WTC11 (cell line): ENCODE measurements around the gene C1QTNF8. TPM values are rescaled to one million over a fixed set of nuclear protein-coding genes. Genes with fewer than 3 reads are reported as not detected.

Source experiments
- ATAC-seq: fragments of 200-7000 bp; cut with Tn5 transposase; 2 replicates; pipeline ENCODE4 v1.10.0; 2021; ENCODE audit warnings: mild to moderate bottlenecking, moderate library complexity
- CTCF ChIA-PET: fragments of 300-600 bp; sonication (Branson Sonifier 250); formaldehyde crosslinking; loops from one replicate; lab custom pipeline; 2021; ENCODE audit warnings: antibody characterized with exemption; lab: Charles Lee
- POLR2A ChIA-PET: fragments of 350-600 bp; sonication (Branson Sonifier 250); formaldehyde crosslinking; loops from one replicate; lab custom pipeline; 2021; ENCODE audit warnings: antibody characterized with exemption; lab: Charles Lee
- DNase-seq: peaks from one replicate; pipeline ENCODE4 v3.0.0; 2021; ENCODE audit warnings: low spot score
- H3K27ac Mint-ChIP-seq: 2 replicates; pipeline ENCODE4 v1.8.0; 2021; ENCODE audit warnings: mixed read lengths
- H3K27me3 Mint-ChIP-seq: 2 replicates; pipeline ENCODE4 v1.8.0; 2021; ENCODE audit warnings: low read depth, mild to moderate bottlenecking, moderate library complexity, mixed read lengths
- H3K36me3 Mint-ChIP-seq: 2 replicates; pipeline ENCODE4 v1.8.0; 2021; ENCODE audit warnings: mixed read lengths
- H3K4me1 Mint-ChIP-seq: 2 replicates; pipeline ENCODE4 v1.8.0; 2022; ENCODE audit warnings: mixed read lengths
- H3K4me3 Mint-ChIP-seq: 2 replicates; pipeline ENCODE4 v1.8.0; 2021; ENCODE audit warnings: mild to moderate bottlenecking, moderate library complexity, mixed read lengths
- H3K9me3 Mint-ChIP-seq: 2 replicates; pipeline ENCODE4 v1.8.0; 2021; ENCODE audit warnings: mixed read lengths
- CREB1 ChIP-seq: sonication (generic); formaldehyde crosslinking; IDR thresholded peaks from 2 replicates; pipeline ENCODE4 v1.8.0; 2023; ENCODE audit warnings: mild to moderate bottlenecking, missing genetic modification reagents
- CREM ChIP-seq: sonication (generic); formaldehyde crosslinking; IDR thresholded peaks from 2 replicates; pipeline ENCODE4 v1.8.1; 2022; ENCODE audit warnings: mild to moderate bottlenecking, missing genetic modification reagents, moderate library complexity
- CTCF ChIP-seq: fragments of 200-600 bp; IDR thresholded peaks from 2 replicates; pipeline ENCODE4 v1.8.0; 2022; ENCODE audit warnings: antibody characterized with exemption
- ESRRA ChIP-seq: sonication (generic); formaldehyde crosslinking; IDR thresholded peaks from 2 replicates; pipeline ENCODE4 v1.8.1; 2022; ENCODE audit warnings: mild to moderate bottlenecking, missing genetic modification reagents, borderline replicate concordance
- ETV6 ChIP-seq: sonication (generic); formaldehyde crosslinking; IDR thresholded peaks from 2 replicates; pipeline ENCODE4 v1.8.1; 2022; ENCODE audit warnings: mild to moderate bottlenecking, missing genetic modification reagents
- GTF2I ChIP-seq: fragments of 250-450 bp; sonication (Bioruptor Pico); conservative IDR thresholded peaks from 2 replicates; pipeline ENCODE4 v1.4.0; 2021; ENCODE audit warnings: mild to moderate bottlenecking
- HMGA2 ChIP-seq: fragments of 250-450 bp; sonication (Bioruptor Pico); IDR thresholded peaks from 2 replicates; pipeline ENCODE4 v1.4.0; 2021; ENCODE audit warnings: mild to moderate bottlenecking, moderate library complexity
- MAX ChIP-seq: sonication (generic); formaldehyde crosslinking; IDR thresholded peaks from 2 replicates; pipeline ENCODE4 v1.8.0; 2022; ENCODE audit warnings: mild to moderate bottlenecking, missing genetic modification reagents
- MYBL2 ChIP-seq: sonication (generic); formaldehyde crosslinking; IDR thresholded peaks from 2 replicates; pipeline ENCODE4 v1.8.1; 2023; ENCODE audit warnings: mild to moderate bottlenecking, moderate library complexity, missing genetic modification reagents
- PREB ChIP-seq: sonication (generic); formaldehyde crosslinking; IDR thresholded peaks from 2 replicates; pipeline ENCODE4 v1.8.1; 2022; ENCODE audit warnings: mild to moderate bottlenecking, missing genetic modification reagents, moderate library complexity, borderline replicate concordance
- RORB ChIP-seq: fragments of 250-450 bp; sonication (Bioruptor Pico); IDR thresholded peaks from 2 replicates; pipeline ENCODE4 v1.9.0; 2021; ENCODE audit warnings: mild to moderate bottlenecking
- SMAD3 ChIP-seq: sonication (generic); formaldehyde crosslinking; IDR thresholded peaks from 2 replicates; pipeline ENCODE4 v1.8.0; 2022; ENCODE audit warnings: missing genetic modification reagents, mild to moderate bottlenecking, borderline replicate concordance
- SP1 ChIP-seq: sonication (generic); formaldehyde crosslinking; conservative IDR thresholded peaks from 2 replicates; pipeline ENCODE4 v1.8.1; 2022; ENCODE audit warnings: missing genetic modification reagents
- TP53 ChIP-seq: sonication (generic); formaldehyde crosslinking; IDR thresholded peaks from 2 replicates; pipeline ENCODE4 v1.8.1; 2023; ENCODE audit warnings: mild to moderate bottlenecking, missing genetic modification reagents
- USF1 ChIP-seq: sonication (generic); formaldehyde crosslinking; IDR thresholded peaks from 2 replicates; pipeline ENCODE4 v1.8.0; 2022; ENCODE audit warnings: mild to moderate bottlenecking, missing genetic modification reagents
- ZNF263 ChIP-seq: sonication (generic); formaldehyde crosslinking; IDR thresholded peaks from 2 replicates; pipeline ENCODE4 v1.8.1; 2022; ENCODE audit warnings: low read depth, mild to moderate bottlenecking, moderate library complexity, missing genetic modification reagents
- ZNF396 ChIP-seq: fragments of 250-450 bp; sonication (Bioruptor Pico); IDR thresholded peaks from 2 replicates; pipeline ENCODE4 v1.8.0; 2021; ENCODE audit warnings: mild to moderate bottlenecking, moderate library complexity, borderline replicate concordance
- ZNF512 ChIP-seq: sonication (generic); formaldehyde crosslinking; IDR thresholded peaks from 2 replicates; pipeline ENCODE4 v1.8.1; 2022; ENCODE audit warnings: missing genetic modification reagents, borderline replicate concordance
- total RNA-seq: library from RNA; stranded (reverse); gene quantifications from 3 replicates; pipeline ENCODE4 v1.2.3, GENCODE V29; 2021
- TF ChIP-seq, protein P1 (sequence below): sonication (generic); formaldehyde crosslinking; IDR thresholded peaks from 2 replicates; pipeline ENCODE4 v1.8.1; 2023; ENCODE audit warnings: mild to moderate bottlenecking, missing genetic modification reagents
- TF ChIP-seq, protein P2 (sequence below): sonication (generic); formaldehyde crosslinking; IDR thresholded peaks from 2 replicates; pipeline ENCODE4 v1.8.1; 2022; ENCODE audit warnings: low read depth, mild to moderate bottlenecking, moderate library complexity, missing genetic modification reagents, borderline replicate concordance
- TF ChIP-seq, protein P3 (sequence below): sonication (generic); formaldehyde crosslinking; IDR thresholded peaks from 2 replicates; pipeline ENCODE4 v1.8.1; 2022; ENCODE audit warnings: low read depth, missing genetic modification reagents, borderline replicate concordance
- TF ChIP-seq, protein P4 (sequence below): fragments of 250-450 bp; sonication (Bioruptor Pico); IDR thresholded peaks from 2 replicates; pipeline ENCODE4 v1.9.0; 2021; ENCODE audit warnings: mild to moderate bottlenecking
- TF ChIP-seq, protein P5 (sequence below): sonication (generic); formaldehyde crosslinking; IDR thresholded peaks from 2 replicates; pipeline ENCODE4 v1.8.0; 2022; ENCODE audit warnings: mild to moderate bottlenecking, missing genetic modification reagents

C1QTNF8 gene
- total RNA-seq, 1 experiment from 2014 or later = 0.13 TPM

- no peak for TF ChIP-seq ZNF396 (CRISPR knock-in tag)
- TF ChIP-seq RORB (CRISPR knock-in tag) = no peak
- no peak for TF ChIP-seq ZNF512 (CRISPR knock-in tag)
- TF ChIP-seq USF1 = no peak
- TF ChIP-seq ESRRA (CRISPR knock-in tag) = no peak
- no peak for TF ChIP-seq CREB1
Measured at GRCh38 chr16:1050921-1051320, 45.1 kb downstream of the C1QTNF8 start (continued).

- no peak for DNase-seq
- H3K4me1 Mint-ChIP-seq = no peaks in the 10 kb centered on the region
- ChIA-PET CTCF (interaction anchor here (1.1 kb wide), 1 partner anchor 172 kb away, joined by 3 read pairs; no protein-coding TSS in a partner anchor), POLR2A (no interaction called here)
- no peaks in the 10 kb centered on the region for H3K9me3 Mint-ChIP-seq
- no peaks in the 10 kb centered on the region for H3K27me3 Mint-ChIP-seq
- no peak for ATAC-seq
- H3K4me3 Mint-ChIP-seq = no peak overlapping the region
- peak overlapping the region; percentile 45; the same call in 1 of the 2 replicates for H3K27ac Mint-ChIP-seq
- TF ChIP-seq, protein P1, sequence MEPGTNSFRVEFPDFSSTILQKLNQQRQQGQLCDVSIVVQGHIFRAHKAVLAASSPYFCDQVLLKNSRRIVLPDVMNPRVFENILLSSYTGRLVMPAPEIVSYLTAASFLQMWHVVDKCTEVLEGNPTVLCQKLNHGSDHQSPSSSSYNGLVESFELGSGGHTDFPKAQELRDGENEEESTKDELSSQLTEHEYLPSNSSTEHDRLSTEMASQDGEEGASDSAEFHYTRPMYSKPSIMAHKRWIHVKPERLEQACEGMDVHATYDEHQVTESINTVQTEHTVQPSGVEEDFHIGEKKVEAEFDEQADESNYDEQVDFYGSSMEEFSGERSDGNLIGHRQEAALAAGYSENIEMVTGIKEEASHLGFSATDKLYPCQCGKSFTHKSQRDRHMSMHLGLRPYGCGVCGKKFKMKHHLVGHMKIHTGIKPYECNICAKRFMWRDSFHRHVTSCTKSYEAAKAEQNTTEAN (CRISPR knock-in tag) = no peak
- TF ChIP-seq HMGA2 (CRISPR knock-in tag) = no peak
- H3K36me3 Mint-ChIP-seq = no peaks in the 10 kb centered on the region
Measured at GRCh38 chr16:1050516-1050915, 45.5 kb downstream of the C1QTNF8 start.

GRCh38 chr16:1049976-1050247, 46.1 kb downstream of the C1QTNF8 start:
- H3K36me3 Mint-ChIP-seq = no peaks in the 10 kb centered on the region
- no peak overlapping the region for H3K4me3 Mint-ChIP-seq
- ChIA-PET POLR2A (no interaction called here), CTCF (interaction anchor here (1.1 kb wide), 1 partner anchor 172 kb away, joined by 3 read pairs; no protein-coding TSS in a partner anchor)
- H3K9me3 Mint-ChIP-seq = no peaks in the 10 kb centered on the region
- no peak for DNase-seq
- ATAC-seq = no peak
- H3K27me3 Mint-ChIP-seq = no peaks in the 10 kb centered on the region
- H3K27ac Mint-ChIP-seq = no peak overlapping the region
- no peaks in the 10 kb centered on the region for H3K4me1 Mint-ChIP-seq
- TF ChIP-seq ZNF263 (CRISPR knock-in tag) = no peak
- TF ChIP-seq SP1 = no peak
- TF ChIP-seq CTCF = no peak
- TF ChIP-seq PREB (CRISPR knock-in tag) = no peak
- no peak for TF ChIP-seq ETV6 (CRISPR knock-in tag)
- no peak for TF ChIP-seq SMAD3 (CRISPR knock-in tag)
- TF ChIP-seq, protein P2, sequence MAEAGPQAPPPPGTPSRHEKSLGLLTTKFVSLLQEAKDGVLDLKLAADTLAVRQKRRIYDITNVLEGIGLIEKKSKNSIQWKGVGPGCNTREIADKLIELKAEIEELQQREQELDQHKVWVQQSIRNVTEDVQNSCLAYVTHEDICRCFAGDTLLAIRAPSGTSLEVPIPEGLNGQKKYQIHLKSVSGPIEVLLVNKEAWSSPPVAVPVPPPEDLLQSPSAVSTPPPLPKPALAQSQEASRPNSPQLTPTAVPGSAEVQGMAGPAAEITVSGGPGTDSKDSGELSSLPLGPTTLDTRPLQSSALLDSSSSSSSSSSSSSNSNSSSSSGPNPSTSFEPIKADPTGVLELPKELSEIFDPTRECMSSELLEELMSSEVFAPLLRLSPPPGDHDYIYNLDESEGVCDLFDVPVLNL (CRISPR knock-in tag) = no peak
- TF ChIP-seq, protein P3, sequence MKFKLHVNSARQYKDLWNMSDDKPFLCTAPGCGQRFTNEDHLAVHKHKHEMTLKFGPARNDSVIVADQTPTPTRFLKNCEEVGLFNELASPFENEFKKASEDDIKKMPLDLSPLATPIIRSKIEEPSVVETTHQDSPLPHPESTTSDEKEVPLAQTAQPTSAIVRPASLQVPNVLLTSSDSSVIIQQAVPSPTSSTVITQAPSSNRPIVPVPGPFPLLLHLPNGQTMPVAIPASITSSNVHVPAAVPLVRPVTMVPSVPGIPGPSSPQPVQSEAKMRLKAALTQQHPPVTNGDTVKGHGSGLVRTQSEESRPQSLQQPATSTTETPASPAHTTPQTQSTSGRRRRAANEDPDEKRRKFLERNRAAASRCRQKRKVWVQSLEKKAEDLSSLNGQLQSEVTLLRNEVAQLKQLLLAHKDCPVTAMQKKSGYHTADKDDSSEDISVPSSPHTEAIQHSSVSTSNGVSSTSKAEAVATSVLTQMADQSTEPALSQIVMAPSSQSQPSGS (CRISPR knock-in tag) = no peak
- no peak for TF ChIP-seq GTF2I (CRISPR knock-in tag)
- no peak for TF ChIP-seq CREM
- TF ChIP-seq, protein P4, sequence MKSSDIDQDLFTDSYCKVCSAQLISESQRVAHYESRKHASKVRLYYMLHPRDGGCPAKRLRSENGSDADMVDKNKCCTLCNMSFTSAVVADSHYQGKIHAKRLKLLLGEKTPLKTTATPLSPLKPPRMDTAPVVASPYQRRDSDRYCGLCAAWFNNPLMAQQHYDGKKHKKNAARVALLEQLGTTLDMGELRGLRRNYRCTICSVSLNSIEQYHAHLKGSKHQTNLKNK (CRISPR knock-in tag) = no peak
- TF ChIP-seq MAX (CRISPR knock-in tag) = no peak
- no peak for TF ChIP-seq TP53 (CRISPR knock-in tag)
- TF ChIP-seq, protein P5, sequence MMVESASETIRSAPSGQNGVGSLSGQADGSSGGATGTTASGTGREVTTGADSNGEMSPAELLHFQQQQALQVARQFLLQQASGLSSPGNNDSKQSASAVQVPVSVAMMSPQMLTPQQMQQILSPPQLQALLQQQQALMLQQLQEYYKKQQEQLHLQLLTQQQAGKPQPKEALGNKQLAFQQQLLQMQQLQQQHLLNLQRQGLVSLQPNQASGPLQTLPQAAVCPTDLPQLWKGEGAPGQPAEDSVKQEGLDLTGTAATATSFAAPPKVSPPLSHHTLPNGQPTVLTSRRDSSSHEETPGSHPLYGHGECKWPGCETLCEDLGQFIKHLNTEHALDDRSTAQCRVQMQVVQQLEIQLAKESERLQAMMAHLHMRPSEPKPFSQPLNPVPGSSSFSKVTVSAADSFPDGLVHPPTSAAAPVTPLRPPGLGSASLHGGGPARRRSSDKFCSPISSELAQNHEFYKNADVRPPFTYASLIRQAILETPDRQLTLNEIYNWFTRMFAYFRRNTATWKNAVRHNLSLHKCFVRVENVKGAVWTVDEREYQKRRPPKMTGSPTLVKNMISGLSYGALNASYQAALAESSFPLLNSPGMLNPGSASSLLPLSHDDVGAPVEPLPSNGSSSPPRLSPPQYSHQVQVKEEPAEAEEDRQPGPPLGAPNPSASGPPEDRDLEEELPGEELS (CRISPR knock-in tag) = no peak
- no peak for TF ChIP-seq MYBL2 (CRISPR knock-in tag)
